Adrenal gland (tissue), 12 donors: ENCODE data around the gene UFC1. TPM values are rescaled to one million over a fixed set of nuclear protein-coding genes. Genes with fewer than 3 reads are reported as not detected.

Source experiments
- DNase-seq, 7 donors: peaks; one replicate each; pipeline ENCODE4 v3.0.0-alpha.2; 2019 to 2020
- H3K27ac ChIP-seq, 5 donors: fragments of 200-600 bp; sonication (generic) in 4 of 5; 1 replicate in 3 of 5; 2 replicates in 2 of 5; pipeline versions ENCODE4 v1.5.1 to v1.8.0; 2016 to 2020; ENCODE audit warnings: mild to moderate bottlenecking in 1 of 5
- H3K27me3 ChIP-seq: fragments of 200-600 bp; 2 replicates; pipeline ENCODE4 v1.8.0; 2021
- H3K36me3 ChIP-seq, 2 donors: fragments of 200-600 bp; replicated peaks in 1 of 2; 1 replicate in 1 of 2; 2 replicates in 1 of 2; pipeline versions ENCODE4 v1.5.1 to v1.8.0; 2018 to 2022
- H3K4me1 ChIP-seq, 2 donors: fragments of 200-600 bp; replicated peaks in 1 of 2; 1 replicate in 1 of 2; 2 replicates in 1 of 2; pipeline versions ENCODE4 v1.5.1 to v1.8.0; 2018 to 2021
- H3K4me3 ChIP-seq, 4 donors: fragments of 200-600 bp; sonication (generic) in 3 of 4; one replicate each; pipeline ENCODE4 v1.5.1; 2016 to 2018
- H3K9me3 ChIP-seq, 3 donors: fragments of 200-600 bp; sonication (generic) in 1 of 3; replicated peaks in 1 of 3; 1 replicate in 2 of 3; 2 replicates in 1 of 3; pipeline versions ENCODE4 v1.5.1 to v1.8.0; 2016 to 2021
- CTCF ChIP-seq, 6 experiments: fragments of 450-650 bp in 4 of 6; fragments of 200-600 bp in 2 of 6; sonication (generic) in 1 of 6; IDR thresholded peaks; 1 replicate in 5 of 6; 2 replicates in 1 of 6; pipeline versions ENCODE4 v1.5.1 to v1.8.0; 2016 to 2021; ENCODE audit warnings: antibody characterized with exemption in 6 of 6, mild to moderate bottlenecking in 2 of 6, moderate library complexity in 1 of 6
- POLR2A ChIP-seq, 2 donors: fragments of 450-650 bp; IDR thresholded peaks; one replicate each; pipeline ENCODE4 v1.6.1; 2017; ENCODE audit warnings: antibody characterized with exemption in 2 of 2, mild to moderate bottlenecking in 2 of 2, moderate library complexity in 1 of 2
- WGBS, 4 donors: extraction: QIAGEN DNeasy Blood & Tissue Kit in 2 of 4; methylation state at CpG; one replicate each; pipeline versions ENCODE4 v1.1.5 to v1.1.7; 2013 to 2017; 5-methylcytosine and 5-hydroxymethylcytosine counted together
- intact Hi-C, 2 donors: fragments of 100-400 bp; cut with DNase I; formaldehyde crosslinking; loops; one replicate each; pipeline versions ENCODE4 v1.14.1 to v1.15.0; 2022 to 2023
- polyA plus RNA-seq, 3 donors: library from polyadenylated mRNA; stranded (reverse); fragments of 200-250 nt in 2 of 3; fragments of 350-450 nt in 1 of 3; fragmentation: Illumina TruSeq in 1 of 3; extraction: RNeasy Lipid Tissue Mini Kit (QIAGEN cat#74804) in 1 of 3; gene quantifications; one replicate each; pipeline ENCODE4 v1.2.3, GENCODE V29; 2013 to 2014
- total RNA-seq, 9 donors: library from RNA; depleted of rRNA in 4 of 9; stranded (reverse); fragments of >200 nt in 4 of 9; fragments of 120-200 nt in 1 of 9; fragmentation: NEBNext Ultra II Directional in 1 of 9; extraction: Animal tissue kit (Norgen Biotek cat#: 25700) in 1 of 9; gene quantifications; one replicate each; pipeline versions ENCODE4 v1.1.0 to v1.2.4, GENCODE V29; 2013 to 2023
- donor health status: healthy with polysubstance abuse.
- donor health status: Bipolar disorder and iron deficiency.
- donor health status: DM: yes; HTN: yes; CAD: no.
- donor health status: DM: no; HTN: no; CAD: no.
- donor health status: DM: no; HTN: no; CAD: no.
- donor health status: DM: yes; HTN: yes; CAD: no.

The UFC1 gene
- total and polyA plus RNA-seq, 12 donors = 59.0 to 166 (median 110) TPM

DNA sequence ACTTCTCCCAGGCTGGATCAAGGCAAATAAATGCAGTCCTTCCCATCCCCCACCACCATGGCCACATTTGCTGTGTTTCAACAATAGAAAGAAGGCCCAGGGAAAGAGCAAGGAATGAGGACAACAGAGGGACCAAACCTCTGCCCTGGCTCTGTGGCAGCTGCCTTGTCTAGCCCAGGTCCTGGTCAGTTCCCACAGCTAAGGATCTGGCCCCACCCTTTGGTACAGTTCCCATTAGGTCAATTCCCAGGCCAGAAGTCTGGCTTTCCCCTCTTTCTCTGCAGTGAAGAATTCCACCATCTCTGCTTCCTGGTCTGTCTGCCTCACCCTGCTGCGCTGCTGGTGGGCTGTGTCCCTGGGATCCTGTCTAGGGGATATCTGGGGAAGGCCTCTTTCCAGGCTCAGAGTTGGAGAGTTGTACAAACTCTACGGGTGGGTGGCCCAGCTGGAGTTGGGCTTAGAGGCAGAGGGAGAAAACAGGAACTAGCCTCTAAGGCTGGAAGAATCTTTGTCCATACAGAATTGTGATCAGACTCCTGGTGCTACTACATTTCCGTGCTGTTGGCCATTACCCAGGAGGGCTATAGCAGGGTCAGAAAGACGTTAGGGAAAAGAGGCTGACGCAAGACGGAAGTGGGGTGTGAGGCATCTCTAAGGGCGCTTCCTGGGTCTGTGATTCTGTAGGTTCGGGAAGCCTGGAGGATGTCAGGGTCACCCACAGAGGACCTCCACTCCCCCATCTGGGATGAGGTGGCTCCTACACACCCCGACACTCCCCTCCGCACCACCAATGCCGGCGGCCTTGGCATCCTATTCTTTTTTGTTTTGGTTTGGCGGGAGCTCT is 47.4 kb downstream of the UFC1 start:
- no peak for TF ChIP-seq CTCF (IDR thresholded peaks at IDR 0.05)
- no peak for TF ChIP-seq POLR2A (IDR thresholded peaks at IDR 0.05)
- Histone ChIP-seq H3K4me3 (peak overlapping the region in 2 of 4 donors; percentile 68 to 78), H3K27me3 (no peaks in the 10 kb centered on the region), H3K4me1 (peaks cover 42 to 80% of the 10 kb centered on the region in 2 donors), H3K9me3 (no peaks in the 10 kb centered on the region), H3K27ac (peak overlapping the region; percentile 86 to 99 (median 93)), H3K36me3 (peaks cover 0 to 23% of the 10 kb centered on the region in 2 donors)
- intact Hi-C loops = no loop called here
- peak in 6 of 7 donors; percentile 68 to 86 (median 72) for DNase-seq
- 36 to 50% (median 44%) methylated on average over 12 to 13 of the region's 13 CpGs for WGBS, 4 donors

- H3K9me3 ChIP-seq = no peaks in the 10 kb centered on the region
These were observed 48.3 kb downstream of the UFC1 start, which contains the start of gene NDUFS2 for GRCh38 chr1:161201836-161202712. TSS of gene NDUFS2 (plus strand) at chr1:161202367. CDS start at chr1:161202386, 19 bp downstream.

GRCh38 chr1:161206411-161207140 is 52.8 kb downstream of the UFC1 start:
- Histone ChIP-seq H3K4me1 (peaks cover 36 to 69% of the 10 kb centered on the region in 2 donors), H3K27ac (peak overlapping the region; percentile 59 to 95 (median 77)), H3K4me3 (peak overlapping the region in 1 of 4 donors; percentile 35), H3K36me3 (peaks cover 0 to 68% of the 10 kb centered on the region in 2 donors), H3K9me3 (no peaks in the 10 kb centered on the region), H3K27me3 (no peaks in the 10 kb centered on the region)
- peak in 3 of 7 donors; percentile 35 to 72 (median 57) for DNase-seq
- TF ChIP-seq CTCF (IDR thresholded peaks at IDR 0.05) (no peak), POLR2A (IDR thresholded peaks at IDR 0.05) (peak in 1 of 2 donors; percentile 9)
- 61 to 67% (median 64%) methylated on average over 12 of the region's 12 CpGs for WGBS, 4 donors
- intact Hi-C loops = no loop called here

More at GRCh38 chr1:161201836-161202712, 48.3 kb downstream of the UFC1 start, which contains the start of gene NDUFS2:
- H3K27ac ChIP-seq = peak within 1 kb of the TSS; percentile 86 to 99 (median 93)
- WGBS, 4 donors = 2 to 8% (median 2%) methylated on average over 20 to 53 of the region's 53 CpGs
- H3K4me3 ChIP-seq = peak within 1 kb of the TSS; percentile 52 to 83 (median 73)
- peak; percentile 96 to 100 (median 99) for DNase-seq
- intact Hi-C loops = no loop called here
- peaks cover 51 to 81% of the 10 kb centered on the region in 2 donors for H3K4me1 ChIP-seq
- H3K36me3 ChIP-seq = peaks cover 0 to 32% of the 10 kb centered on the region in 2 donors
- H3K27me3 ChIP-seq = no peaks in the 10 kb centered on the region
- TF ChIP-seq POLR2A (IDR thresholded peaks at IDR 0.05) (peak; percentile 51 to 88), CTCF (IDR thresholded peaks at IDR 0.05) (peak in 1 of 6 experiments; percentile 3)
